ENCODE results near the gene LRRIQ3.
"Not testable (repeated sequence)": the region's sequence is repeated elsewhere in the genome, so short reads cannot be mapped to it uniquely, and the experiment has no call there.

The LRRIQ3 gene, protein sequence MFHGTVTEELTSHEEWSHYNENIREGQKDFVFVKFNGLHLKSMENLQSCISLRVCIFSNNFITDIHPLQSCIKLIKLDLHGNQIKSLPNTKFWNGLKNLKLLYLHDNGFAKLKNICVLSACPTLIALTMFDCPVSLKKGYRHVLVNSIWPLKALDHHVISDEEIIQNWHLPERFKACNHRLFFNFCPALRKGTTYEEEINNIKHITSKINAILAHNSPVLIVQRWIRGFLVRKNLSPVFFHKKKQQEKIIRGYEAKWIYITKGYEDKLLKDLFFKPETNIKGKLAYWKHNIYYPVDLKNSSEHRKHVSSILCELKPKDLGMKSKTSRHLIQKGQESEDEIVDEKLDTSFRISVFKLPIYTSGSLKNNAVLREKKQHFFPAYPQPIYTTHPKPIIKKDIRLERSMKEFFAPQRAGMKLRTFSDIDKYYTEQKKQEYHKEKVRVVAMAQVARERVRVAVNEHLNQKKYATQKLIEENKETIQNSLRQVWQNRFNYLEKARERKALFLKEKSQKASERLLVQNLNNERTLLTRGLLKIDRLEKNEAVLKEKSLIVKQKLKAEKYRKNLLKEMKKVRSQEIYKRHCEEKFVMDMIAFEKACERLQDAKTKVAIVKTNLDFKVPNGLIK

DNA sequence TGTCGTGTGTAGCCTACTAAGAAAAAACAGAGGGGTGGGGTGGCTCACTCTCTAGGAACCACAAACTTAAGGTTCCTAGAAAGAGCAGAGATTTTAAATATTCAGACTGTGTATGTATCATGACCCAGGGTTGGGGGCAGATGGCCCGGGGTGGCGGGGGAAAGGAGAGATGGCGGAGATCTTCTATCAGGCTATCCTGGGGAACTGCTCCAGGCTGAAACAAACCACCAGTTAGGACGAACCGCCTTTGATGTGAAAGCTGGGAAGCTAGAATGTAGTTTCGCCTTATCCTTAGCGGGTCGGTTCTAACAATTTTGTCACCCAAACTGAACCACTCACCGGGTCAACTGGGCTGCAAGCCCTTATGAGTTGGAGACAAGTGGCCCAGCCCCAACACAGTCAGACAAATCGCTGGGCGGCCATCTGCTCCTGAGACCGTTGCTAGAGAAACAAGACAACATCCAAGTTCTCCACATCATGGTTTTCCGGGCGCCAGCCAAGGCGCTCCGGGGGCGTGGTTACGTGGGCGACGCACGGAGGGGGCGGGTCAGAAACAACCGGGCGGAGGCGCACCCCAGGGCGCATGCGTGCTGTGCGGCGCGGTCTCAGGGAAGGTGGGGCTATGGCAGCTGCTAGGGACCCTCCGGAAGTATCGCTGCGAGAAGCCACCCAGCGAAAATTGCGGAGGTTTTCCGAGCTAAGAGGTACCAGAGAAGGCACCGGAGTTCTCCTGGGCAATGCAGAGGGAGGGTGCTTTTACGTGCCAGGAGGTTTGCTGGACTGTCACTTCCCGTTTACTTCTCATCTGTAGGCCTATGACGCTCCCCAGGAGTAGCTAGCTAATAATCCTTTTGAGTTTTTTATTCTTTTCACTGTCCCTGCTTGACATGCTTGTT lies at the start of gene LRRIQ3, which contains the start of gene FPGT:
Gene LRRIQ3 (minus strand): TSS at position 520 of the 896 bp plus-strand sequence. CDS start 14,492 bp downstream, outside the sequence.
Gene FPGT (plus strand): TSS at position 586 of the 896 bp plus-strand sequence. CDS start 37 bp downstream, at position 623.
- DNase-seq (ENCODE audit: low spot score), result peak; percentile 97

DNA sequence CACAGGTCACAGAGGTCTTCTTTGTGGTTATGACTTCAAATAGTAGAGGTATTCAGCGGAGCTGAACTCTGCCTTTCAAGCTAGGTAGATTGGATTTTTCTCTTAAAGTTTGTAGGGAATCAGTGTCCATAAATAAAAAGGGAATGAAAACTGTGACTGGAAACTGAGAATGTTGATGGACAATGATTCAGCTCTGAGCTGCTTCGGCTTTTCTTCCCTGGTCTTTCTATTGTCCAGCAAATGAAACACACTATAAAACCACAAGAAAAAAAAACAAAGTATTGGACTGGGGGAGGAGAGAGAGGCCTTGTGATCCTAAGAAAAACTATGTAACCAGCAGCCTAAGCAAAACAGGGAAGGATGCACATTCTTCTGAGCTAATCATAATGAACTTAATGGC lies 48.3 kb upstream of the LRRIQ3 start:
- DNase-seq (ENCODE audit: low spot score), result no peak

DNA sequence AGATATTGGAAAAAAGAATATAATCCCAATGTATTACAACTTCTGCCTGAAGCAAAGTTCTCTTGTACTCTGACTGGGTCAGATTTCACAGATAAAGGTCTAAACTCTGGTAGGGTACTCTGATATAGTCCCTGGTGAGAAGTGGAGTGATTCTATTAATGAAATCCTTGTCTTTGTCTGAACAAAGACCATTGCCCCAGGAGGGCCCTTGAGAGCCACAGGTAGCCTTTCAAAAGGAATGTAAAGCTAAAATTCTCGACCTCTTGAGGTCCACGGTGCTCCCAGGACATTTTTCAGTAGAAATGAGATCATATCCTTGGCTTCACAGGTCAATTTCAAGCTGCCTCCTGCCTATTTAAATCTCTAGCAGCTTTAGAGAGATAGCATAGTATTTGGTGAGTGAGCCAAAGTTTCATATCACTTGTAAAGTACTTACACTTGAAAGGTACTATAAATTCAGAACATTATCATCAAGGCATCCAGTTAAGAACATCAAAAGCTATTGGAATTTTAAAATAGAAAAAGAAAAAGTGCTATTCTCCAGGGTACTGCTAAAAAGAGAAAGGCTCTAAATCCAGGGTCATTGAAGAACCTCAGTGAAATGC lies 47.3 kb upstream of the LRRIQ3 start:
- DNase-seq (ENCODE audit: low spot score), result no peak

DNA sequence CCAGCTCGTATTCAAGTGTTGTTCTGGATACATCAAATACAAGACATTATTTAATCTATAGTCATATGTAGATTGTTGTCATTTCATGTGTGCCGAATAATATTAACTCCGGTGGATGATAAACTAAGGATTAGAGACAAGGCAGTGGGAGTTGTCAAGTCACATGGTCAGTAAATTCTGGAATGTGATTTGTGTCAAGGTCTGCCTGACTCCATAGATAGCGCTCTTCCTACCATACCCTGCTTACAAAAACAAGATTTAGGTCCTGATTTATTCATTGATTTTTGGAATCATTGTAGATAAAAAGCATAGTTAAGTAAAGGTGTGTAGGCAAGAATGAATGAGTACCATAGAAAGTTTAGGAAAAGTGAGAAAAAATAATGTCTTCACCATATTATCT lies 39.8 kb upstream of the LRRIQ3 start:
- DNase-seq (ENCODE audit: low spot score), result no peak

DNA sequence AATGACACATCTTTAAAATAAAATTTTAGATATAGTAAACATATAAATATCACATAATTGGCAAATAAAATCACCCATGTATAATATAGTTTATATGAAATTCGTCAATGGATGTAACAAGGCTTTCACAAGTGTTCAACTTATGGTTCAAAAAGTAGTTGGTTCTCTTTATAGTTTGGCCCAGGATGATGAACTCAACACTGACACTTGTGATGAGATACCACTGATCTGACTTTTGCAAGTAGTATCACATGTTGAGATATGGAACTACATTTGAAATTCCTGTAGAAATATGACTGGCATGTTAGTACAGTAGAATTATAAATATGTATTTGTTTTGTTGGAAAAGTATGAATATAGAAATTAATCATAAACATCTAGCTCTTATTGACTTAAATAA lies 39.1 kb upstream of the LRRIQ3 start:
- DNase-seq (ENCODE audit: low spot score), result no peak

DNA sequence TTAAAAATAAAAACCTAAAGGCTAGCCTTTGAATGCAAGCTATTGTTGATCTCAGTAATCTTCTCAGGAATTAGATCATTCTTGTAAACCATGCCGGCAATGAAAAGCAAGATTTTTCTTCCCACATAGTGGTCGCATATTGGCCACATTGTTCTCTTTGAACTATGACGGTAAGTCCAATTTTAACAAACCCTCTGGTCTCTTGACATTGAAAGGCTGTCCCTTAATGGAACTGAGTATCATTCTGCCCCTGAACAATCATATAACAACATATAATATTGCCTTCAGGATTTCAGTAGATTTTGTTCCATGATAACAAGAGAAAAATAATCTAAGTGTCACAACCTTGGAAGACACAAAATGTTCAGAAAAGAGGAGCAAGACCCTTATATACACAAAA lies 38.5 kb upstream of the LRRIQ3 start:
- no peak for DNase-seq (ENCODE audit: low spot score)

DNA sequence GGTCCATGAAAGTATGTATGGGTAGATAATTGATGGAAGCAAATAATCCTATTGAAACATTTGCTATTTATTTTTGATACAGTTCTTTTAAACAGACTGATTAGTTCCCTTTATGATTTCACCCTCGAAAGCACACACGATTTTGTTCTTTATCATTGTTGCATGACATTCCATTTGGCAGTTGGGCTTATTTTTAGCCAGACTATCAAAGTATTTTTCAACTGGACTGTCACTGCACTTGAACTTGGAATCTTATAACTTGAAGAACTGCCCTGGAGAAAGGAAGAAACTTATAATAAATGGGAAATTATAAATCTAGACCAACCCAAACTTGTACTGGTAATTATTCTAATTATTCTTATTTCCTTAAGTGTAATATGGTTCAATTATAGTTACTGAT lies 37.2 kb upstream of the LRRIQ3 start, which contains the start of gene TNNI3K:
Gene TNNI3K (plus strand): TSS at position 235 of the 400 bp plus-strand sequence. CDS start 65 bp downstream, at position 300.
- no peak for DNase-seq (ENCODE audit: low spot score)

DNA sequence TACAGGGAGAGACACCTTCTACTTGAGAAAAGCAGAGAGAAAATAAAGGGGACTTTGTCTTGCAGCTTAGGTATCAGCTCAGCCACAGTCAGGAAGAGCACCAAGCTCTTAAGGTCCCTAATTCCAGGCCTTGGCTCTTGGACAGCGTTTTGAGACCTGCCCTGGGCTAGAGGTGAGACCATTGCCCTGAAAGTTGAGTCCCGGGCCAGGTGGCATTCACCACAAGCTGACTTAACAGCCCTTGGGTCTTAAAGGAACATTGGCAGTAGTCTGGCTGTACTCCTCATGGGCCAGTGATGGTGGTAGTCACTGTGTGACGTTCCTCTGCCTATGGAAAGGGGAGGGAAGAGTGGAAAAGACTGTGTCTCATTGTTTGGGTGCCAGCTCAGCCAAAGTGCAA lies 25.5 kb upstream of the LRRIQ3 start:
- DNase-seq (ENCODE audit: low spot score), result no peak

DNA sequence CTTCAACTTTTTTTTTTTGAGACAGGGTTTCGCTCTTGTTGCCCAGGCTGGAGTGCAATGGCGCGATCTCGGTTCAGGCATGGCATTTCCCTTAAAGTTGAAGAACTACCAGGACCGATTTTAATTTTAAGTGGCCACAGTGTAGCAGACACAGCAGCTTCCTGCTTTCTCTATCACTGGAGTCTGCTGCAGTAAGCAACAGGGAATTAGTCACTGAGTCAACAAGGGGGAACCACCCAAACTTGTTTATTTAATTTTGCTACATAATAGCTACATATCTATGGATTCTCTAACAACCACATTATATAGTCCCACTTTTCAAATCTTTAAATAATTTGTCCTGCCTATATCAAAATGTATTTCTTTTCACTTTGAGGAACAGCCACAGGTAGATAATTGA lies 24.7 kb upstream of the LRRIQ3 start:
- DNase-seq (ENCODE audit: low spot score), result no peak

DNA sequence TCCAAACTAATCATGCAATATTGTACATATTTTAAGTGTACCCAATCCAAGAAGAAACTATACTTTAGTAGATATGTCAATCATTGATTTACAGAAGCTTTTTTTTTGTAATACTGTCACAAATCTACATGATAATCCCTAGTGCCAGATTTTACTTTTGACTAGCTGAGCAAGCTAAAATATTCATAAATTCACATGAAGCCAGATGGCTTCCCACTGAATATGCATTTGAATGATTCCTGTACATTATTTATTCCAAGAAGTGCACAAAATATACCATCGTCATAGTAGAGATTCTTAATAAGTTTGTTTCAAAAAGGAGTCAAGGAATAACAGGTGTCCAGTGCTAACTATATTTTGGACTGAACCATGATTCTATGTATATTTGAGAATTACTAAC lies 17.3 kb upstream of the LRRIQ3 start:
- no peak for DNase-seq (ENCODE audit: low spot score)

DNA sequence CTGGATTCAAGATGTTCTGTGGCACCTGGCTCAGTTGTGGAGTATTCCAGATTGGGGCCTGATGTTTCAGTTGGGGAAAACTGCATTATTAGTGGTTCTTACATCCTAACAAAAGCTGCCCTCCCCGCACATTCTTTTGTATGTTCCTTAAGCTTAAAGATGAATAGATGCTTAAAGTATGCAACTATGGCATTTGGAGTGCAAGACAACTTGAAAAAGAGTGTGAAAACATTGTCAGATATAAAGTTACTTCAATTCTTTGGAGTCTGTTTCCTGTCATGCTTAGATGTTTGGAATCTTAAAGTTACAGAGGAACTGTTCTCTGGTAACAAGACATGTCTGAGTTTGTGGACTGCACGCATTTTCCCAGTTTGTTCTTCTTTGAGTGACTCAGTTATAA lies 7.3 kb upstream of the LRRIQ3 start:
- DNase-seq (ENCODE audit: low spot score), result no peak

DNA sequence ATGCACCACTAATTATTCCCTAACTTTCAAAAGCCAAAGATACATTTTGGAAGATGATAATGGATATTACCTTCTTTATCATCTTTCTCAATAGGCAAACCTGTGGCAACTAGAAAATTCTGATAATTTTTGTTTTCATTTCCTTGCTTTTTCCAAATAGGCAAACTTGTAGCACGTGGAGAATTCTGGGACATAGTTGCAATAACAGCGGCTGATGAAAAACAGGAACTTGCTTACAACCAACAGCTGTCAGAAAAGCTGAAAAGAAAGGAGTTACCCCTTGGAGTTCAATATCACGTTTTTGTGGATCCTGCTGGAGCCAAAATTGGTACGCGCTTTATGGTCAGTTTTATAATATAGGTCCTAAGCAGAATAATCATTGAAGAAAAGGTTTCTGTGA lies 1.5 kb upstream of the LRRIQ3 start:
- DNase-seq (ENCODE audit: low spot score), result no peak

DNA sequence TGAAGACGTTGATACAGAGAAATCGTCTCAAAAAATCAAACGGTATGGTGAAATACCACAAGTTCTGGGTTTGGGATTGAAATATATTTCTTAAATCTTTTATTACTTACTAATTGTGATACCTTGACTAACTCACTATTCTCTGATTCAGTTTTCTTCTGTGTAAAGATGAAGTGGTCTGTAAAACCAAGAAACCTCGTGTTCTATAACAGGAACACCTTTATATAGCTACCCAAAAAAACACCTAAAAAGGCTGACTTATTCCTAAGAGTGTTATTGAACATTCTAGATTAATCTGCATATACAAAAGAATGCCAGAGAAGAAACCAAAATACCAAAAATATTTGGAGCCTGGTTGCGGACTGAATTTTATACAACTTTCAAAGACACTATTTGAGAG lies 721 bp downstream of the LRRIQ3 start:
- no peak for DNase-seq (ENCODE audit: low spot score)

DNA sequence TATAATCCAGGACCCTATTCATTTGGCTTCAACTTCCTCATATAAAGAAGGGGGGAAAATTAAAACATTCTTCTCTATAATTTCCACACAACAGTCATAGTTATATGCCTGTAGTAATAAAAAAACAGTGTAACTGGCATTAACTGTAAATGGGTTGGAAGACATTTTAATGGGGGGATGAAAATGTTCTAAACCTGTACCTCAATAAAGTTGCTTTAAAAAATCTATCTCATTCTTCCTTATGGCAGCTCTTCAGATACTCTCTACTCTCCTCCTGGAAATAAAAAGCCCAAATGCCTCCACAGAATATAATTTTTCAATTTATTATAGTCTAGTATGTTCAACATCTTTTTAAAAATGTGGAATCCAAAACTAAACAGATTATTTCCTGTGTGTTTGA lies 2.6 kb downstream of the LRRIQ3 start:
- no peak for DNase-seq (ENCODE audit: low spot score)

DNA sequence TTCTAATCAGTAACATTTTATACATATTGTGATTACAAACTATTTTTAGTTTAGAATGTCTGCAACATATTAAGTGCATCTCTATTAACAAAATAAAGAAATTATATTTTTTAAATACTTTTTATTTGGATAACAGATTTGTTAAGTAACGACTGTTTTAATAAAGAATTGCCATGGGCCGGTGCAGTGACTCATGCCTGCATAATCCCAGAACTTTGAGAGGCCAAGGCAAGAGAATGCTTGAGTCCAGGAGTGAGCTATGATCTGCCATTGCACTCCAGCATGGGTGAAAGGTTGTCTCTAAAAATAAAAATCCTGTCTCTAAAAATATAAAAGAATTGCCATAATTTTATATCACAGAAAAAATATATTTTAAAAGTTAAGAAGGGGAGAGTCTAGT lies 4.1 kb downstream of the LRRIQ3 start:
- no peak for DNase-seq (ENCODE audit: low spot score)

DNA sequence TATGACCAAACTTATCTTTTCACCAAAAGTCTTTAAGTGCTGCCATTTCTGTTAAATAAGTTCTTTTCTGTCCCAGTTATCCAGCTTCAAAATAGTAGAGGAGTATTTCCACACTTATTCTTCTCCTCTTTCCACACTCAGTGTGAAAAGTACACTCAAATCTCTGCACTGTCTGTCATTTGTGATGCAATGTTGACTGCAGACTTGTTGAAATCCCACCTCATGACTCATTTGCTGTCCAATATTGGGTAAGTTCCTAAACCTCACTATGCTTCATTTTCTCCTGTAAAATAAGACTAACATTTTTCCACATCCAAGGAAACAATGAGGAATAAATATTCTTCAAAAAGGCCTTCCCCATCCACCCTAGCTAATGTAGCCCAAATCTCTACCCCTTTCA lies 17.5 kb downstream of the LRRIQ3 start:
- DNase-seq (ENCODE audit: low spot score), result no peak

DNA sequence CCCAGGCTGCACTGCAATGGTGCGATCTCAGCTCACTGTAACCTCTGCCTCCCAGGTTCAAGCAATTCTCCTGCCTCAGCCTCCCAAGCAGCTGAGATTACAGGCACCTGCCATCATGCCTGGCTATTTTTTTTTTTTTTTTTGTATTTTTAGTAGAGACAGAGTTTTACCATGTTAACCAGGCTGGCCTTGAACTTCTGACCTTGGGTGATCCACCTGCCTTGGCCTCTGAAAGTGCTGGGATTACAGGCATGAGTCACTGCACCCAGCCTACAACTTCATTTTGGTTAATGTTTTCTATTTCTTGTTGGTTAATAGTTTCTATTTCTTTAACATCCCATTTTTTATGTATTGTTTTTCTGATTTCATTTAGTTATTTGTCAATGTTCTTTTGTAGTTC lies 23.6 kb downstream of the LRRIQ3 start:
- DNase-seq (ENCODE audit: low spot score), result not testable (repeated sequence)

DNA sequence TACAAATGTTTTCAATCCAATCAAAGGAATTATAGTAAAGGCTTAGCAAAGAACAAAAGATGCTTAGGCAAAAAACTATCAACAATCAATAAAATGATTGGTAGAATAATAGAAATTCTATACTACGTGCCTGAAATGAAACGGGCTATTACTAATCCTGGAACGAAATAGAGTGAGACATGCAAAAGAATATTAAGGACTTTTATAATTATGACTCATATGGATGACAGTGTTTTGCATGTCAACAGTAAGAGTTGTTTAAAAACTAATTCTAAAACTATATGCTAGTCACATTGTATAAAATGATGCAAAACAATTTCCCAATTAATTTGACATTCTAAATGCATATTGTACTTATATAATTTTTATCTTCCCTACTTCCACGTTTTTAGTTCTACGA lies 35.6 kb downstream of the LRRIQ3 start:
- no peak for DNase-seq (ENCODE audit: low spot score)

DNA sequence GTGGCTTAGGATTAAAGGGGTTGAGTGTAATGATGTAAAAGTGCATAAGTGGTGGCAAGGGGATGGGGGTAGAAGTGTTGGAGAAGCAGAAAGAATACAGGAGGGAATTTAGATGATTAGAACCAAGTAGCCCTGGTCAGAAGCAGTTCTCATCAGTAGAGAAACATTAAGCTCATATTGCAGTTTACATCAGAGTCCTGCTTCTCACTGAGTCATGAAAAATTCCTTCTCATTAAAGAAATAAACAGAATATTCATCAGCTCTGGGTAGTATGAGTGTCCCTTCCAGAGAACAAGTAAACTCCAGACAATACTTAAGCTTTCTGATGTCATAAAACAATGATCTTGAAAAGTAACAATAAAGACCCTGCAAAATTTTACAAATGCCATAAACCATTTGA lies 36.5 kb downstream of the LRRIQ3 start:
- no peak for DNase-seq (ENCODE audit: low spot score)

DNA sequence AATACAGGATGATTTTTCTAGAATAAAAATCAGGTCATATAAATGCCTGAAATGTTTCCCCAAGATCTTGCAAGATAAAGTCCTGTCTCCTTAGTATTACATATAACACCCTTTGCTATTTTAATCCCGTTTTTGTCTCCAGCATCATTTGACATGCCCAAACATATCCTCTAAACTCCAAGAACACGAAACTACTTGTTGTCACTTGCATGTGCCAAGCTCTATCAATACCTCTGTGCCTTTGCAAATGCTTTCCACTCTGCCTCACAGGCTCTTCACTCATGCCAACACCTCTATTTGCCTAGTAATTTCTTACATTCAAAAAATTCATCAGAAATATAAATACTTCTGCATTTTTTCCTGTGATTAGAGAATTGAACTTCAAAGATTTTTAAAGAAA lies 37.9 kb downstream of the LRRIQ3 start:
- DNase-seq (ENCODE audit: low spot score), result no peak

DNA sequence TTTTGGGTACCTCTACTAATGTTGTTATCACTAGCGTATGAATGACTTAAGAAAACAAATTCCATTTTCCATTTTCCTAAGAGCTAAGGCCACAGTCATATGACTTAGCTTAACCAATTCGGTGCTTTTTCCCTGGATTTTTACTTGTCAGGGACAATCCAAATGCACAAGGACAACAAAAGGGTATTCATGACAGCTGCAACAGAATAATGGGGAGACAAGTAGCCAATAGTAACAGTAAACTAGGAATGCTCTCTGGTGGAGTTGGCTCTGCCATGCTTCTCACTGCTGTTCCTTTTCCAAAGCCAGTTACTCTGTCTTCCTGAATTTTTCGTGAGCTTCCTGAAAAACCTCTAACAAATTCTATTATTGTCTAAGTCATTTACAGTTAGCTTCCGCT lies 52.9 kb downstream of the LRRIQ3 start:
- no peak for DNase-seq (ENCODE audit: low spot score)

DNA sequence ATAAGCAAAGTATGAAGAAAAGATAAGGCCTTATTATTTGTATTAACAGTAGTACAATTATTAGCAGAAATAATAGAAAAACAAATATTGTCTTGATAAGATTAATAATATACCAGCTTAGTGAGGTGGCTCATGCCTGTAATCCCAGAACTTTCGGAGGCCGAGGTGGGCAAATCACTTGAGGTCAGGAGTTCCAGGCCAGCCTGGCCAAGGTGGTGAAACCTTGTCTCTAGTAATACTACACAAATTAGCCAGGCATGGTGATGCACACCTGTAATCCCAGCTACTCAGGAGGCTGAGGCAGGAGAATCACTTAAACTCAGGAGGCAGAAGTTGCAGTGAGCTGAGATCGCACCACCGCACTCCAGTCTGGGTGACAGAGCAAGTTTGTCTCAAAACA lies 80.6 kb downstream of the LRRIQ3 start:
- DNase-seq (ENCODE audit: low spot score), result not testable (repeated sequence)

Data from D341Med (cell line).